K562 (cell line): Measurements from ENCODE around the gene CYP21A2.

Experiments
- BACH1 ChIP-seq: fragments of 200-800 bp; sonication (Bioruptor generic); IDR thresholded peaks from 2 replicates; pipeline ENCODE4 v1.6.1; 2016; ENCODE audit warnings: missing genetic modification characterization, missing compliant biosample characterization
- CREB3 ChIP-seq: fragments of 450-650 bp; conservative IDR thresholded peaks from 2 replicates; pipeline ENCODE4 v1.6.1; 2016; ENCODE audit warnings: missing genetic modification characterization, low read depth, mild to moderate bottlenecking, missing compliant biosample characterization, moderate library complexity
- CTCF ChIP-seq, 3 experiments: IDR thresholded peaks in 2 of 3; conservative IDR thresholded peaks in 1 of 3; 2 replicates each; pipeline ENCODE4 v1.5.1; 2011 to 2012; ENCODE audit warnings: low read length in 3 of 3, mild to moderate bottlenecking in 3 of 3, control low read depth in 2 of 3, improper control_type of control experiment in 1 of 3, inconsistent platforms in 1 of 3, low read depth in 1 of 3, mixed read lengths in 1 of 3, moderate library complexity in 1 of 3; ENCODE audit not compliant: insufficient read depth in 2 of 3
- FOXO4 ChIP-seq: fragments of 450-650 bp; formaldehyde crosslinking; IDR thresholded peaks from 2 replicates; pipeline ENCODE4 v1.4.0; 2020; ENCODE audit warnings: mild to moderate bottlenecking, moderate library complexity
- GABPA ChIP-seq: fragments of 200-800 bp; sonication (Bioruptor generic); conservative IDR thresholded peaks from 2 replicates; pipeline ENCODE4 v1.6.1; 2016; ENCODE audit warnings: low read depth, missing genetic modification characterization, missing compliant biosample characterization
- RNF2 ChIP-seq: sonication (generic); IDR thresholded peaks from 2 replicates; pipeline ENCODE4 v1.6.1; 2016
- TAF1 ChIP-seq: IDR thresholded peaks from 2 replicates; pipeline ENCODE4 v1.6.1; 2011; ENCODE audit warnings: mild to moderate bottlenecking, low read length, moderate library complexity; ENCODE audit not compliant: insufficient read depth, control insufficient read depth, severe bottlenecking; ENCODE audit errors: extremely low read depth
- THAP7 ChIP-seq: fragments of 250-450 bp; sonication (Bioruptor Pico); IDR thresholded peaks from 2 replicates; pipeline ENCODE4 v1.5.0; 2021
- ZNF3 ChIP-seq: fragments of 250-450 bp; sonication (Bioruptor Pico); IDR thresholded peaks from 2 replicates; pipeline ENCODE4 v1.5.0; 2021; ENCODE audit warnings: mild to moderate bottlenecking, moderate library complexity

- TF ChIP-seq RNF2: no peak
- no peak for TF ChIP-seq ZNF3 (CRISPR knock-in tag)
- no peak for TF ChIP-seq THAP7 (CRISPR knock-in tag)
- TF ChIP-seq CREB3 (tag): no peak
- no peak for TF ChIP-seq CTCF (IDR thresholded peaks at IDR 0.05 in 2 of 3, conservative IDR thresholded peaks at IDR 0.05 in 1 of 3; ENCODE audit: insufficient read depth in 2 of 3, low read depth in 1 of 3, low read length in 3 of 3)
- TF ChIP-seq BACH1: no peak
- TF ChIP-seq FOXO4: no peak
- no peak for TF ChIP-seq TAF1
- TF ChIP-seq GABPA: no peak
Observed at GRCh38 chr6:32073101-32073500, 34.9 kb downstream of the CYP21A2 start.
